Middle frontal gyrus (tissue), 1 donor: Measurements from ENCODE around the gene SPTBN1.

Experiments used
- DNase-seq: peaks from one replicate; pipeline ENCODE4 v3.0.0-alpha.2; 2015; ENCODE audit warnings: low spot score; ENCODE audit errors: extremely low spot score

SPTBN1 gene

DNA sequence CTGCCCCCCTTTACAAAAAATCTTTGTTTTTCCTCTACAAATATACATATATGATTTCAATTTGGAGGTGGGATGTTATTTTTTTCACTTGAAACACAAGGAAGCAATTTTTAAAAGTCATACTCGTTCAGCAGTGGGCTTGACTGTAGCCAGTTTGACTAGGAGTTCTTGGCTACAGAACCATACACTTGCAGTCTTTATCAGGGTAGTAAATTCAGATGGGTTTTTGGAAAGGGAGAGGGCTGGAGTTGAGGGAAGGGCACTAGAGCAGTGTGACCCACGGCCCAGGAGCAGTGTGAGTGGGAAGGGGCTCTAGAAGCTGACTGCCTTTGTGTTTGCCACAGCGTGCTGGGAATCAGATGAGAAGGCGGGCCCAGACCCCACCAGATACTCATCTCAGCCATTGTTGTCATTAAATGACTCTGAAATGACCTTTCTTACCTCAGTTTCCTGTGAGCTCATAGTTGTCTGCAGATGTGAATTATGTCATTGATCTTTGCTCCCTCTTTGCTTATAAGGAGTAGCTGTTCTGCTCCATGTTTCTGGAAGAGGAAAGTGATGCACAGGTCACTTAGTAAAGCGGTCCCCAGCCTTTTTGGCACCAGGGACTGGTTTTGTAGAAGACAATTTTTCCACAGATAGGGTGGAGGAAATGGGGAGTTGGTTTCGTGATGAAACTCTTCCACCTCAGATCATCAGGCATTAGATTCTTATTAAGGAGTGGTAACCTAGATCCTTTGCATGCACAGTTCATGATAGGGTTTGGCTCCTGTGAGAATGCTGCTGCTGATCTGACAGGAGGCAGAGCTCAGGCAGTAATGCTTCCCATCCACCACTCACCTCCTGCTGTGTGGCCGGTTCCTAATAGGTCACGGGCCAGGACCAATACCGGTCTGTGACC lies 116.8 kb downstream of the SPTBN1 start:
- no peak for DNase-seq

DNA sequence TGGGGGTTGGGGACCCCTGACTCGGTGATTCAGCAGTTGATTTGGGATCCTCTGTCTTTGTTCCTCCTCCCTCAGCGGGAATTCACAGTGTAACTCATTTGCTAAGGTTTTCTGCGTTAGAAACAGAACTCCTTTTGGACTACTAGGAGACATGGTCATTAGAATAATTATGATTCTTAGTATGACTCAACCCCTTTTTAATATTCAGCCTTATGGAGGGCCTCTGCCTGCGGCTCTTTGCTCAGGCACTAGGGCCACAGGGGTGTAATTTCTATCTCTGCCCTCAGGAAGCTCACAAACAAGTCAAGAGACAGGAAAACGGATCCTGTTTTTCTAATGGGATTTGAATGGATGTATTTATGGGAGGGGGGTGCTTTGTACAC lies 117.4 kb downstream of the SPTBN1 start:
- DNase-seq, result no peak

DNA sequence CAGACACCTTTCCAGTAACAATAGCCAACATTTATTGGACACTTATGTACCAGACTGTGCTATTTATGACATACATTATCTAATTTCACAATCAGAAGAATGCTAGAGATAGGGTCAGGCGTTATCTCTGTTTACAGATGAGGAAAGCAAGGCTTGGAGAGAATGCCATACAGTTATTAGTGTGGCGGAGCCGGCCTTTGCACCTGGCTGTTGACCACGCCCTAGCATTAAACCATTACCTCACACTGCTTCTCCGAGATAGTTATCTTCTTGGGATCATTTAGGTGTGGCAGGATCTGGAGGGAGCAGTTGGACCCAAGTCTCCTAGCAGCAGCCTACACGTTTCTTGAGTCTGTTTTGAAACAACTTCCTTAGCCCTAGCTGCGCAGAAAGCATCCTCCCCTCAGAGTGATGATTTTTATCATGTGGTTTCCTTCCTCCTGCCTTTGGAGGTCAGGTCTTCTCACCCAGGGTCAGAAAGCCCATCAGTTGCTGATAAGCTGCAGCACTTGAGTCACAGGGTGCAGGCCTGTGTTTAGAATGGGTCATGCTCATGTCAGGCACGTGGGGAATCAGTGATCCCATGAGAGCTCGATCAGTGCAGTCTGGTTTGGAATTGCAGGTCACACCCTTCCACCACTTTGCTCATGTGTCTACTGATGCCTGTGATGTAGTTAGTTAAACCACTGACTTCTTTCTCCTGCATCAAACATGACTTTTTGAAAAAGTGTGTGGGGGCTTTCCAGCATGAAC lies 118.2 kb downstream of the SPTBN1 start:
- no peak for DNase-seq

DNA sequence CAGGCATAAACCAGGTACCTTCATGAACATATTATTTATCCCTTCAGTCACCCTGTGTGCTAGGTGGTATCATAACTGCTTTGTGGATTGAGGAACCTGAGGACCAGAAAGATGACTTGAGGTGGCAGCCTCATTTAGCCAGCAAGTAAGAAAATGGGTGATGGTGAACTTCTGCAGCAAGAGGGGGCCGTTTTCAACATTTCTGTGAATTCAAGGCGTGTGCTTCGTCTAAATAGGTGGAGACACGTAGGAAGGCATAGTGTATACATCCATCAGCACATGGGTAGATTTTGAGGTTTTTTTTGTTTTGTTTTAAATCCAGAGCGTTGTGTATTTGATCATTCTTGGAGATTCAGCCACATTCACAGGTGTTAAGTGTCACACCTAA lies 118.7 kb downstream of the SPTBN1 start:
- DNase-seq, result no peak

DNA sequence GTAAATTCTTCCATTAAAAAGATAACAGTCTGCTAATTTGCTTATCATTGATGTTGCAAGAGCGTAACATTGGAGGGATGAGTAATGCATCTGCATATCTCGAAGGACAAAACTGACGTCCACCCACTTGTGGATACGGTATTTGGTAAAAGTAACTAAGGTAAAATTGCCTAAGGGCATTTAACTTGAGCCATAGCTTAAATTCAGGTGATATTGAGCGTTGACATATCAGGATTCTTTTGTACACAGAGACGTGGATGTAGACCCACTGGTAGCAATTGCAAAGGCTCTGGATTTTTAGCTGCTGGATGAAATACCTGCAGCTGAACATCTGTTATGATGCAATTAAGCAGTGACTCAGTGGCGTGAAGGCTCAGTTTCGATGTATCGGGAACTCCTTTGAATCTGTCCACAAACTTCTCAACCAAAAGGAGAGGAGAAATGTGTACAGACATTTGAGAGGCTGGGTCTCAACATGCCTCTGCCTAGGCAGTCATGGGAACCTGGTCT lies 119.3 kb downstream of the SPTBN1 start:
- DNase-seq, result no peak

DNA sequence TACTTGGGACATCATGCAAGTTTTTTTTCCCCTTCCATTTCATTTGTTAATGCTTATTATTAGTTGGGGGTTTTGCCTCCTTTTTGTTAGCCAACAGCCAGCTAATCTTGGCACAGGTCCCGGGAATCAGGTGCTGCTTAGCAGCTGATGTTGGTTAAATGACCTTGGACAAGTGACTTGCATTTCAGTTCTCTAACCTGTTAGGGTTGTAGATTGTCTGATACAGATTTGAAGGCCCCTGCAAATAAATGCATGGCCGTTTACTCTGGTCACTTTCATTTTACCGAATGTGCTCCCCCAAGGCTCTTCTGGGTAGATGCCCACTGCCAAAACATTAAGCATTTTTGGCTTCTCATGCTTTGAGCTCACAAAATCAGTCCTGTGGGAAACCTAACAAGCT lies 120.9 kb downstream of the SPTBN1 start:
- no peak for DNase-seq

DNA sequence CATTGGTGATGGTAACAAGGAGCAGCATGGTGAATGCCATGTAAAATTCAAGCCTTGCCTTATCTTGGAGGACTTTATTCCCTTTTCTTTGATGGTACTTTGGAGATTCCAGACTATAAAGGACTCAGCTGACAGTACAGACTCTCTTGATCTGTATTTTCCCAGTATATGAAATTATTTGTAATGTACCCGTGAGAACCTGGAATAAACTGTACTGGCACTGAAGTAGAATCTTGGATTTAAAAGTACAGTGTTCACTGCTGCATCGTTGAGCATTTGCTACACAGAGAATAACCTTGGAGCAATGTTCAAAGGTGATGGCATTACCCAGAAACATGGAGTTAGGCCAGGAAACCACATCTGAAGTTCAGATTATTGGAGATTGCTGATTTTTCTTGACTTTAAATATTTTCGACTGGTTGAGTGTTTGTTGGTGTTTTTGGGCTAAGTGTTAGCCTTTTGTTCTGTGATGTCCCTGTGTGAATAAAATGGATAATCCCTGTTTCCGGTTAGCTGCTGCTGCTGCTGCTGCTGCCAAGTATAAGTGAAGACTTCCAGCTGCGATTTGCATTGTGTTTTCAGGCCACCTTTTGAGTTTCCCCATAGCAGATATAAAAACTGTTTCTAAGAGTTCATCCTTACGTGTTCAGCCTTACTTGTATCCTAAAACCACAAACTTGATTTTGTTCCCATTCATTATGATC lies 122.0 kb downstream of the SPTBN1 start:
- no peak for DNase-seq

DNA sequence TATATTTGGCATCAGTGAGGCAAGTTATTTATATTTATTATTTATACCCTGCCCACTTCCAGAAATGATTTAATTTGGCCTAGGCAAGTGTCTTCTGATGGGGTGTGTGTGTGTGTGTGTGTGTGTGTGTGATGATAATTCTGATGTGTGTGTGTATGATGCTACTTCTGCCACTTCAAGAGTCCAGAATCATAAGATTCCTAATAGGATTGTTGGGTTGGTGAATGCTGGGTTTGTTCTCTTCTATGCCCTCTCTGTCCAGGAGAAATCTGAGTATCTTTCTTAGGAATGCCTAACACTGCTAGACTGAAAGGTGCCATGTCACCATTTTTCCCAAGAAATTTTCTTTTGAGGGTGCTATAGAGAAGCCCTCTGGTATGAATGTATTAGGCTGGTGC lies 122.5 kb downstream of the SPTBN1 start:
- DNase-seq, result no peak

DNA sequence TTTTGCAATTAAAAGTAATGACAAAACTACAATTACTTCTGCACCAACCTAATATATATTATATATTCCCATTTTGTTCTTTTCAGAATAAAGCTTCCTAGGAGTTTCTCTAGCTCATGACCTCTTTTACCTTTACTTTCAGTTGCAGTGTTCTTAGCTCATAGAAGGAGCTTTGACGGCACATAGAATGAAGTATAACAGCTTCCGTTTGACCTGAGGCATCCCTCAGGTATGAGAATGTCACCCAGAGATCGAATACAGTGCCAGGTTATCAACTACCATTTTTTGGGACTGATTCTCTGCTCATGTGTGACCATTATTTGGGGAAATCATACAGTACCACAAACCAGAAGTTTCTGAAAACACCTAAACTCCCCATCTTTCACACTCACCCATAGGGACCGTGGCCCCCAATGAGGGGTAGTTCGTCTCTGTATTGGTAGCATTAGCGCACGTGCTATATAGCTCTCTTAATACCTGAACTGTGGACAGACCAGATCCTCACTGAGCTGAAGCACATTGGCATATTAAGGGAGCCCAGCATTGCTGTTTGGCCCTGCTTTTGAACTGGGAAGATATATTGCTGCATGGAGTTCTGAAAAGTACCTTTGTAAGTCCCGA lies 123.0 kb downstream of the SPTBN1 start:
- no peak for DNase-seq

DNA sequence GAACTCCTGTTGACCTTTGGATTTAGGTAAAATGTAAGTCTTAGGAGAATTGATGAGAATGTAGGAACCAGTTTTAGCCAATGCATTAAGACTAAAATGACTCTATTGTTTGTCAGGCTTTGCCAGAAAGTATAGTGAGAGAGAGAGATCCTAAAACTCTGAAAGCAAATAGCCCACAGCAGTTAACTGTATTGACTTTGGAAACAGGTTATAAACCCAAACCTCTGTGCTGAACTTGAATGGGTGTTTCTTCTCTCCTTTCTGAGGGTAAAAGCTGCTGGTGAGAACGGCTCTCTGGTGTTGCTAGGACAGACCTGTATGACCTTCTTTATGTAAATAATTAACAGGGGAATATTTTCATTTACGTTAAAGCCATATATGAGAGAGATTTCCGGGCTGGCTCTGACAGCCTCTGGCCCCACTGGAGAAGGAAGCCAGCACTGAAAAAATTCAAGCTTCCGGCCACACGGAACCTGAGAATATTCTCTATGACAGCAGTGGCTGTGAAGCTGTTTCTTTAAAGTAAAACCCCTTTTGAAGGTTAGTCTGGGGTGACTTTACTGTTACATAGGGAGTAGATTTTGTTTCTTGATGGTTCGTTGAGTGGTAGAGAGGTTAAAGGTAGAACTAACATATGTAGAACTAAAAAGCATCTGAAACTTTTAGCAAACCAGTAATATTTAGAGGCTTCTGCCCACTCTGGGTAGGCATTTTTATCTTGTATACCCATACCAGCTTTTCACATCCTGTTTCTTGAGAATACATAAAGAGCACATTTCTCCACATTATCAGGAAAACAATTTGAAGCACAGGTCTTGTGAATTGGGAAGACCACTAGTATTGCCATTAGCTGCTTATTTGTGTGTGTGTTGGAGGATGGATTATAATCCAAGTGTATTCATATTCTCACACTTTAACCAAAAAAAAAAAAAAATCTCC lies 123.8 kb downstream of the SPTBN1 start:
- DNase-seq, result no peak

DNA sequence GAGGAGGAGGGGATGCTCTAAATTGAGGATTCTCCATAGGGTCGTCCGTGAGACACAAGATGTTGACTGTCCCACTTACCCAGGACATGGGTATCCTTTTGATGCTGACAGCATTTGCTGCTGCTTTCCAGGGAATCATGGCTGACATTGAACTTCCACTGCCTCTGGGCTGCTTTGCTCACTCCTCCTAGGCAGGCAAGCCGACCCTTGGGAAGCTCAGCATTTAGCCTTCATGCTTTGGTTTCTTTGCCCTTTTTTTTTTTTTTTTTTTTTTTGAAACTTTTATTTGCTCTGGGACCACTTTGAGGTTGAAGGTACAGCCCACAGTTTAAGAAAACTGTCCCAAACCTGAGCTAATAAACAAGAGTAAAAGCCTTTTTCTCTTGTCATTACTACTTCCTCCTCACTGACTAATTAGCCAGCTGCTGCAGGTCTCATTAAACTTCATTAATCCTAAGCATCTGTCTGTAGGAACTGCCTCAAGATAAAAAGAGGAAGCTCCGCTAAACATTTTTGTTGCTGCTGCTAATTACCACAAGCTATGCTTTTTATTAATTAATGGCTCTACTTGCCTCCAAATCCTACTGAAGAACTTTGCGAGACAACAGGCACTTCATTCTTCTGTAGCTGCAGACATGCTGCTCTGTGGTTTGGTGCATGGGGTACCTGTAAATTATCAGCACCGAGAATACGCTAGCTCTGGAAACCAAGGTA lies 125.4 kb downstream of the SPTBN1 start:
- DNase-seq, result no peak

DNA sequence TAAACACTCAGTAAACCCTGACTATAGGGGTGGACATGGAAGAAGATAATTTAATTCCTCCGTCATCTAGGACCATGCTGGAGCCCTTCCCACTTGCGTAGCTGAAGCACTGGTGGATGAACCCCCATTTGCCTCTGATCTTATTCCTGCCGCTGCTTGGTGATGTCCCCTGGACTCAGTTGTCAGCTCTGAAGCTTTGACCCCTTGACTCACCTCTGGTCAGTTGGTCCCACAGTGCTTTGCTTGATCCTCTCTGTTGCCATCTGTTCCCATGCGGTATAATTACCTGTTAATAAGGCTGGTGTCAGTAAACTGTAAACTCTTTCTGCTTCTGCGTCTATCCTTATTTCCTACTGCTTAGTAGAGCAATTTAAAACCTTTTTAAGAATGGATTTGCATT lies 126.9 kb downstream of the SPTBN1 start:
- no peak for DNase-seq

DNA sequence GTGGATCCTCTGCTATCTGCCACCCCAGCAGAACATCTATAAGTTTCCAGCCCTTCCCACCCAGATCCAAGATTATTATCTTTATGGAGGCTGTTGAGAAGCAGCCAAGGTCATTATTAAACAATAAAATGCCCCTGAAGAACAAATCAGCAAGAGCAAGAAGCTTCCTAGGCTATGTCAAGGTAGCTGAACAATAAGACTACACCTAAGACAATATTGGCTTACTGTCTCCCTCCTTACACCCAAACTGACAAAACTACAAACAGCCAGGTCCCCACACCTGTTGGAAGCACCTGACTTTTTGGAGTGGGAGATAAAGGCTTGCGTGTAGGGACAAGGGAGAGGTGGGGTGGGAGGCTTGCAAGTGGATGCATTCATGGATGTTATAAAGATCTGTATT lies 128.5 kb downstream of the SPTBN1 start:
- DNase-seq, result no peak

DNA sequence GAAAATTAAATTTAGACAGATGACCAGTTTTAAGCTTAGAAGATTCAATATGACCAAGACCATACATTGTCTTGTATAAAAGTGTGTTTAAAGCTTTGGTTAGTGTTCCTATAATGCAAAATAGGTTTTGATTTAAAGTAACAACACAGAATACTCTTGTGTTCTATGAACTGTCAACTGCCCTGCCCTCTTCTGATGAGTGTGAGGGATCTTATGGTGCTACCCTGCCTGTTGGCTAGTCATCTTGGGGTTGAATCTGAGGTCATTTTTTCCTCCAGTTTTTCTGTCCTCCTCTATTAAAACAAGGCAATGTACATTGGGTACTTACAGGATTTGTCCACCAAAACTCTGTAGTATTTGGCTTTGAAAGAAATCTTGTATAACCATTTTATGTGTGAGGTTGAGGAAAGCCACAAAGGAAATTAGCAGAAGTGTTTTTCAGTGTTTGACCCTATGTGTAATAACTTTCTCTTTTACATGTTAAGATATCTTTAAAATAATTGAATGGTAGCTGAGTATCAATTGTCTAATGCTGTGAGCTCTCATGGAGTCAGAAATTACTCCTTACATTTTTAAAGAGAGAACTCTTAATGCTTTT lies 129.1 kb downstream of the SPTBN1 start:
- no peak for DNase-seq

DNA sequence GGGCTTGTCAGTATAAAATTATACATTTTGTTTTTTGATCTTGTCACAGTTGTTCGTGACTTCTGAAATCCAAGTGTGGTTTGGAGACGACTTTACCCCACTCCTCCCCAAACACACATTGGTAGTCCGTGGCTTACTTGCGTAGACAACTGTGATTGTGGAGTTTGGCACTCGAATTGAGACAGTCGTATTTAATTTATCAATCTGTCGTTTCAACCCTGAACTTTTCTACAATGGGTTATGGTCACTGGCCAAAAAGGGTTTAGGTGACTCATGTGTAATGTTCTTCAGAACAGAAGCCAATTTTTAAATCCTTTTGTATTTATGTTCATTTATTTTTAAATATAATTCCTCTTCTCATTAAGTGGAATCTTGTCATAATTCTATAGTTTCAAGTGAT lies 129.9 kb downstream of the SPTBN1 start:
- no peak for DNase-seq

DNA sequence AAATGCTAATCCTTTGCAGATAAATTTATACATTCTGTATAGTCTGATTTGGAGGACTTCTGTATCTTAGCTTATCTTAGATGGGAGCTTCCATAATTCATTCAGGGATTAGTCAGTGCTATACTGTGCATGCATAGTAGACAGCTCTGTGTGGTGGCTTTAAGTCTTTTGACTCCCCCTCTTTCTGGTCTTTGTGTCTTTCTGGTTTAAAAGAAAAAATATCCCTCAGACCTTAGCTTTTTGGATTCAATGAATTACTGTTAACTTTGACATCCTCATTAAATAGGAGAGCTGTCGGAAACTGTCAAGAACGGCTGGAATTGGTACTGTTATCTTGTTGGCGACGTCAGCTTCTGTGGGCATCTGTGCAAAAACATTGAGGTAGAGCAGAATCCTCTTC lies 130.4 kb downstream of the SPTBN1 start:
- DNase-seq, result no peak

DNA sequence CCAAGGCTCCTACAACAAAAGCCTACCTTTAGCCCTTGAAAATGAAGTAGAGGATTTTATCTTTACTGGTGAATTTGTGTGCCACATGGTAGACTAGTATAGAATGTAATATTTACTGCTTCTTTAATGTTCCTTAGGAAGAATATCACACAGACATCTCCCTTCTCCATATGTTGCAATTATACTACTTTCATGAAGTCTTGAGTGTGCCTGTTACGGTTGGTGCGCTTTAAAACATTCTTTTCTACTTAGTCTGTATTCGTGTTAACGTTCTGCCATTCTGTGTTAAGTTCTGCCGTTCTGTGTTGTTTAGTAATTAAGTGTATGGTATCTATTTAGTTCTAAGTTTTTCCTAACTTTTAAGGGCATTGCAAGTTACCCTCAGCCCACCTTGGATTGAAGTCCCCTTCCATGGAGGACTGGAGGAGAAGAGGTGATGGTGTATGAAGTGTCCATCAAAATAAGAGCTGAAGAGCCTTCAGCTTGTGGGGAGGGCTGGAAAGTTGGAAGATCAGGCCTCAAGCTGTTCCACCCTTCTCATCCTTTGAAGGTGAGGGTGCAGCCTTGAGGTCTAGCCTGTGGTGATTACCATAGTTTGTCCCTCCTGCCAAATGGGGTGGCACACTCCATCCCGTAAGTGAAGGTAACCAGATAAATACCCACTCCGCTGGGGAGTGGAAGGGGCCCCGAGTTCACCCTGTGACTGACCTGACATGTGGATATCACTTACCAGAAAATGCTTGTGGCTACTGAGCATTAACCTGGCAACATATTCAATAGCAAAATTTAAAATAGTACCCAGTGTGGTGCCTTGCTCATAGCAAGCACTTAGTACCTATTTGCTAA lies 131.3 kb downstream of the SPTBN1 start:
- no peak for DNase-seq

DNA sequence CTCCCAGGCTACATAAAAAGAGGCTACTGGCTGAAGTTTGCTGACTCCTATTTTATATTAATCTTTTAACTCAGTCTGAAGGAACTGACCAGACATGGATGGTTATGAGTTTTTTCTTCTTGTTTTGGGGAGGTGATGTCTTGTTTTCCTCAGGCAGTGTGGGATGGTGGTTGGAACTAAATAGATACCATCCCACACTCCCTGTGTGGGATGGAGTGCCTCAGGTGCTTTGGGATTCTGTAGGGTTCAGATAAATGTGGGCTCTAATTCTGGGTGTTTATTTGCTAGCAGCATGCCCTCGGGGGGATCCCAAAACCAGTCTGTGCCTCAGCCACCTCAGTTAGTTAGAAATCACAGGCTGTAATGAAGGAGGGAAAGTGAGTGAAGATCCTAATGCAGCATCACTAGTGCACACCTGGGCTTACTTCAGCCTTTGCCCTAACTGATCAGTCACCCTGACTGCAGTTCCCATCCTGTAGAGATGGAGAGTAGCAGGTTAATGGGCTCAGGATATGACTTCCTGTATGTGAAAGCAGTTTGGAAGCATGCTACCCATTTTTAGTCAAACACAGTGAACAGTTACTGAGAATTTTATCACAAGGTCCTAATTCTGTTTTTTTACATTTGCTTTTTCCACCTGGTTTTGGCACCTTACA lies 132.2 kb downstream of the SPTBN1 start:
- no peak for DNase-seq
